ENCODE data around the gene ASTN2.

- TF ChIP-seq CTCF (conservative IDR thresholded peaks at IDR 0.05 in 1 of 2, IDR thresholded peaks at IDR 0.05 in 1 of 2; ENCODE audit: extremely low read depth in 1 of 2, insufficient read depth in 1 of 2, low read depth in 1 of 2, low read length in 2 of 2) (no peak), EZH2 (IDR thresholded peaks at IDR 0.05; ENCODE audit: borderline replicate concordance, low read length) (no peak)
These were observed 619.0 kb downstream of the ASTN2 start for GRCh38 chr9:116795821-116796220.
